ENCODE measurements around the gene MT1B. TPM values are rescaled to one million over a fixed set of nuclear protein-coding genes. Genes with fewer than 3 reads are reported as not detected.
"Not testable (repeated sequence)": the region's sequence is repeated elsewhere in the genome, so short reads cannot be mapped to it uniquely, and the experiment has no call there.

The MT1B gene
- total RNA-seq, 2 experiments from 2014 or later = not detected

GRCh38 chr16:56610017-56610608, 41.6 kb upstream of the MT1B start:
- Mint-ChIP-seq H3K27ac (peak overlapping the region; percentile 96), H3K27me3 (no peaks in the 10 kb centered on the region), H3K36me3 (ENCODE audit: low read depth) (peaks cover 3% of the 10 kb centered on the region), H3K9me3 (no peaks in the 10 kb centered on the region), H3K4me1 (peaks cover 61% of the 10 kb centered on the region), H3K4me3 (peak overlapping the region; percentile 92)
- peak; percentile 62 for DNase-seq
- ChIA-PET CTCF (interaction anchor here (1.1 to 1.6 kb wide), 3 partner anchors 10 to 91 kb away, joined by 3 to 6 read pairs (median 5); no protein-coding TSS in a partner anchor), POLR2A (interaction anchor here (1.0 kb wide), 1 partner anchor 16 kb away, joined by 3 read pairs; the partner anchor contains the start of gene MT1E)

- Mint-ChIP-seq H3K27me3 (no peaks in the 10 kb centered on the region), H3K36me3 (ENCODE audit: low read depth) (peaks cover 3% of the 10 kb centered on the region), H3K27ac (peak overlapping the region; percentile 96), H3K4me1 (peaks cover 64% of the 10 kb centered on the region), H3K4me3 (peak overlapping the region; percentile 92), H3K9me3 (peaks cover 2% of the 10 kb centered on the region)
- CTCF ChIA-PET = interaction anchor here (1.1 to 2.6 kb wide), 4 partner anchors 10 to 91 kb away, joined by 3 to 11 read pairs (median 6); partner anchors contain the start of gene MT1E
- DNase-seq = peak; percentile 65
- POLR2A ChIA-PET = interaction anchor here (1.0 kb wide), 1 partner anchor 15 kb away, joined by 3 read pairs; the partner anchor contains the start of gene MT1E
These were observed 41.0 kb upstream of the MT1B start for GRCh38 chr16:56610609-56611111.

GRCh38 chr16:56611281-56611833, 40.3 kb upstream of the MT1B start:
- no peaks in the 10 kb centered on the region for H3K27me3 Mint-ChIP-seq
- H3K27ac Mint-ChIP-seq = peak overlapping the region; percentile 96
- ChIA-PET CTCF (interaction anchor here (1.1 to 2.6 kb wide), 3 partner anchors 14 to 64 kb away, joined by 3 to 11 read pairs (median 3); partner anchors contain the start of gene MT1E), POLR2A (no interaction called here)
- peaks cover 3% of the 10 kb centered on the region for H3K36me3 Mint-ChIP-seq (ENCODE audit: low read depth)
- H3K9me3 Mint-ChIP-seq = peaks cover 2% of the 10 kb centered on the region
- DNase-seq = no peak
- H3K4me3 Mint-ChIP-seq = no peak overlapping the region
- H3K4me1 Mint-ChIP-seq = peaks cover 64% of the 10 kb centered on the region

DNA sequence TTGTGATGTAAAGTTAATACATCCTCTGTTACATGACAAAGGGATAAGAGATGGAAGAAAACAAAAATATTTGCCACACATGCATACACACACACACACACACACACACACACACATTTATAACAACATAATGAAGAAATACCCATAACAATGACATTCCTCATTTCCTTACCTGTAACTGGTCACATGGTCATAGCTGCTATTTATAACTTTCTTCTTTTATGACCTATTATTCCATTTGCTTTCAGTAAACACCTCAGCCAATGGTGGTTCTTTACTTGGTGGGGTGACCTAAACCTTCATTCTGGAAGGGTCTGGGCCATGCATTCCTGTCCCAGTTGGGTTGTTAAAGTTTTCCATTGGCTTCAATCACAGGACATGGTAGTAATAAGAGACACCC, 38.0 kb upstream of the MT1B start:
- Mint-ChIP-seq H3K27ac (no peak overlapping the region), H3K9me3 (peaks cover 2% of the 10 kb centered on the region), H3K4me1 (peaks cover 65% of the 10 kb centered on the region), H3K27me3 (peaks cover 9% of the 10 kb centered on the region), H3K4me3 (no peak overlapping the region), H3K36me3 (ENCODE audit: low read depth) (peaks cover 3% of the 10 kb centered on the region)
- ChIA-PET CTCF (interaction anchor here (0.8 to 1.1 kb wide), 2 partner anchors 9 to 29 kb away, joined by 3 to 4 read pairs; no protein-coding TSS in a partner anchor), POLR2A (no interaction called here)
- no peak for DNase-seq

DNA sequence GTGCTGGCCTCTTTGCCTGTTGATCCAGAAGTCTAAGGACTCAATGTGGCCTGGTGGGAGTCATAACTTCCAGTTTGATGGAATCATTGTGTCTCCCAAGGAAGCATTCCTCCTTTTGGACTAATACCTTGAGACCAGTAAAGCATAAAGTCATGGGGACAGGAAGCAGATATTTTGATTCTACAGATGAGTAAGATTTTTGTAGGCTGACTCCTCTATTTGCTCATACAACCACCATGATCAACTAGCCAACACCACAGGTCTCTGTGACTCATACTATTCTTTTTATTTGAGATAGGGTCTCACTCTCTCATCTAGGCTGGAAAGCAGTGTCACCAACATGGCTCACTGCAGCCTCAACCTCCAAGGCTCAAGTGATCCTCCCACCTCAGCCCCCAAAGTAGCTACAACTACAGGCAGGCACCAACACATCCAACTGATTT, 37.1 kb upstream of the MT1B start:
- Mint-ChIP-seq H3K9me3 (peaks cover 2% of the 10 kb centered on the region), H3K27me3 (peaks cover 11% of the 10 kb centered on the region), H3K4me3 (no peak overlapping the region), H3K27ac (no peak overlapping the region), H3K36me3 (ENCODE audit: low read depth) (no peaks in the 10 kb centered on the region), H3K4me1 (peaks cover 64% of the 10 kb centered on the region)
- ChIA-PET CTCF (interaction anchor here (0.8 to 1.5 kb wide), 2 partner anchors 9 to 10 kb away, joined by 4 read pairs; no protein-coding TSS in a partner anchor), POLR2A (no interaction called here)
- DNase-seq = no peak

- Mint-ChIP-seq H3K36me3 (ENCODE audit: low read depth) (no peaks in the 10 kb centered on the region), H3K27me3 (peaks cover 15% of the 10 kb centered on the region), H3K9me3 (peaks cover 2% of the 10 kb centered on the region), H3K27ac (no peak overlapping the region), H3K4me3 (no peak overlapping the region), H3K4me1 (peaks cover 60% of the 10 kb centered on the region)
- ChIA-PET POLR2A (no interaction called here), CTCF (interaction anchor here (1.5 kb wide), 1 partner anchor 8 kb away, joined by 4 read pairs; no protein-coding TSS in a partner anchor)
- no peak for DNase-seq
These were observed 36.3 kb upstream of the MT1B start for GRCh38 chr16:56615353-56615752.

DNA sequence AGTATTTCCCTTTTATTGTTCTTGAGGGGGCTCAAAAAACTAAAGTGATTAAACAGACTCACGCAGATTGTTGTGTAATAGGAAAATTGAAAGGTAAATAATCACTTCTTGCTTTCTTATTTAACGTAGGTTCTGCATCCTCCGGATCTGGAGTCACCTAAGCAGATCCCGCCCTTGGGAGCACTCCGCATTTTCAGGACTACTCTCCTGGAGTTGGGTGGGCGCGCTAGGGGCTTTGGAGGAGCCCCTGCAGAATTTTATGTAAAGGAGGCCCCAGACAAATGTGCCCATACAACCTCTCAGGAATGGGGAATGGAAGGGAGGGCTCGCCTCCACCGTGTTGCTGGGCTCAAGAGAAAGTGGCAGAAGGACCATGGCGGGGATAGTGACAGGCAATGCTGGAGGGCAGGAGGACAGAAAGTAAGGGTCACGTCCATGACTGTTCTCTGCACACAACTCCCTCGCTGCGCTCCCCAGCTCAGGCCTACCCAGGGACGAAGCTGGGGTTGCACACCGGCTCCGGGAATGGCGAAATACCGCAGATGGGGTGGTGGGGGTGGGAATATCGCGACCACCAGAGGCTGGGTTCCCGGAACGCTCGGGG, 35.0 kb upstream of the MT1B start:
- H3K4me3 Mint-ChIP-seq = peak overlapping the region; percentile 69
- H3K27me3 Mint-ChIP-seq = peaks cover 17% of the 10 kb centered on the region
- ChIA-PET POLR2A (no interaction called here), CTCF (interaction anchor here (1.2 kb wide), 1 partner anchor 12 kb away, joined by 4 read pairs; no protein-coding TSS in a partner anchor)
- DNase-seq = no peak
- peaks cover 46% of the 10 kb centered on the region for H3K4me1 Mint-ChIP-seq
- H3K9me3 Mint-ChIP-seq = peaks cover 2% of the 10 kb centered on the region
- peak overlapping the region; percentile 39 for H3K27ac Mint-ChIP-seq
- H3K36me3 Mint-ChIP-seq (ENCODE audit: low read depth) = no peaks in the 10 kb centered on the region

DNA sequence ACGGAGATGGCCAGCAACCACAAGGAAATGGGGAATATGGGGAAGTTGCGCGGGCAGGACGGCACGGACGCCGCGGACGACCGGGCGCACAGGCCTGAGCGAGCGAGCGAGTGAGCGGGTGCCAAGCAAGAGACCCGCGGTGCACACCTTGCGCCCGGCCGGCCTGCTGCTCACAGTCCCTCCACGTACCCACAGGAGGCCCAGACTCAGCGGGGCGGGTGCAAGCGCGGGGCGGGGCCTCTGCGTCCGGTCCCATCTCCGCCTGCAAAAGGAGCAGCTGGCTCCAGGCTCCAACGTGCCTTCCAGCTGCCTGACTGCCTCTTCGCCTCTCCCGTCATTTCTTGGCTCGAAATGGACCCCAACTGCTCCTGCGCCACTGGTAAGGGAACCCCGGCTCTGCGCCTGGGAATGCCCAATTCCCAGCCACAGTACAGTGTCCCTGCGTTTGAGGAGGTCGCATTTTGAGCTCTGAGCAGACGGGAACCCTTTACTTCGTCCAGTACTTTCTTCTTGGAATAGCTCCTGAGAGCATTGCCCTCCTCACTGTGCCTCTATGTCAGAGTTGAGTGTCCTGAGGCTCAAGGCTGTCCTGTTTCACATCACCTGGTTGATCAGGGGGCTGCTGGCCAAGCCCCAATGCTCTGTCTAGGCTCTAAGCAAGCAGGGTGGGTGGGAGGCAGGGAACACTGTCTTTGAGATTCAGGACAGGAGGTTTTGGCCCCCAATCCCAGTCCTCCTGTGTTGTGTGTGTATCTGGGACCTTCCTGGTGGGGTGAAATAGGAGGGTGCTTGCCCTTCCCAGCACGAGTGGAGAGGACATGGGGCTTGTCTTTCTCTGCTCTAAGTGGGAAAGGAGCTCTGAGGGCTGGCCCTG, 34.2 kb upstream of the MT1B start:
- Mint-ChIP-seq H3K9me3 (peaks cover 2% of the 10 kb centered on the region), H3K4me1 (peaks cover 43% of the 10 kb centered on the region), H3K36me3 (ENCODE audit: low read depth) (no peaks in the 10 kb centered on the region), H3K4me3 (peak overlapping the region; percentile 69), H3K27me3 (peaks cover 18% of the 10 kb centered on the region), H3K27ac (peak overlapping the region; percentile 14)
- DNase-seq = peak; percentile 73
- ChIA-PET POLR2A (no interaction called here), CTCF (interaction anchor here (1.0 to 2.1 kb wide), 6 partner anchors 9 to 242 kb away, joined by 3 to 9 read pairs (median 4); partner anchors contain the start of gene MT2A)

DNA sequence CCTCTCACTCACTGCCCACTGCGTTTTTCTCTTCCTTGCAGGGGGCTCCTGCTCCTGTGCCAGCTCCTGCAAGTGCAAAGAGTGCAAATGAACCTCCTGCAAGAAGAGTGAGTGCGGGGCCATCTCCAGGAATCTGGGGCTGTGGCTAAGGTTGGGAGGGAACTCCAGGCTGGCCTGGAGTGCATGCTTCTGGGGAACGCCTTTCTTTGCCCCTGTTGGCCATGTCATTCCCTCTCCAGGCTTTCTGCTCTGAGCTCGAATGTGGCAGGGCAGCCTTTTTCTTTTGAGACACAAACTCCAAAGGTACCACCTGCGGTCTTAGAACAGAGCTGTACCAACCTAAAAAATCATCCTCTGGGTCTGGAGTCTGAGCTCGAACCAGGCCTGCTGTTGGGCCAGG, 33.5 kb upstream of the MT1B start:
- DNase-seq = no peak
- peaks cover 42% of the 10 kb centered on the region for H3K4me1 Mint-ChIP-seq
- H3K4me3 Mint-ChIP-seq = no peak overlapping the region
- CTCF ChIA-PET = interaction anchor here (1.0 to 2.1 kb wide), 5 partner anchors 10 to 241 kb away, joined by 3 to 9 read pairs (median 4); partner anchors contain the start of gene MT2A
- peak overlapping the region; percentile 14 for H3K27ac Mint-ChIP-seq
- POLR2A ChIA-PET = no interaction called here
- no peaks in the 10 kb centered on the region for H3K36me3 Mint-ChIP-seq (ENCODE audit: low read depth)
- H3K27me3 Mint-ChIP-seq = peaks cover 18% of the 10 kb centered on the region
- peaks cover 2% of the 10 kb centered on the region for H3K9me3 Mint-ChIP-seq

- Mint-ChIP-seq H3K4me3 (no peak overlapping the region), H3K36me3 (ENCODE audit: low read depth) (no peaks in the 10 kb centered on the region), H3K27me3 (peaks cover 23% of the 10 kb centered on the region), H3K27ac (no peak overlapping the region), H3K4me1 (peaks cover 30% of the 10 kb centered on the region), H3K9me3 (no peaks in the 10 kb centered on the region)
- ChIA-PET CTCF (interaction anchor here (0.5 to 1.1 kb wide), 3 partner anchors 16 to 903 kb away, joined by 3 read pairs; no protein-coding TSS in a partner anchor), POLR2A (no interaction called here)
- DNase-seq = no peak
These were observed 31.3 kb upstream of the MT1B start for GRCh38 chr16:56620339-56620897.

DNA sequence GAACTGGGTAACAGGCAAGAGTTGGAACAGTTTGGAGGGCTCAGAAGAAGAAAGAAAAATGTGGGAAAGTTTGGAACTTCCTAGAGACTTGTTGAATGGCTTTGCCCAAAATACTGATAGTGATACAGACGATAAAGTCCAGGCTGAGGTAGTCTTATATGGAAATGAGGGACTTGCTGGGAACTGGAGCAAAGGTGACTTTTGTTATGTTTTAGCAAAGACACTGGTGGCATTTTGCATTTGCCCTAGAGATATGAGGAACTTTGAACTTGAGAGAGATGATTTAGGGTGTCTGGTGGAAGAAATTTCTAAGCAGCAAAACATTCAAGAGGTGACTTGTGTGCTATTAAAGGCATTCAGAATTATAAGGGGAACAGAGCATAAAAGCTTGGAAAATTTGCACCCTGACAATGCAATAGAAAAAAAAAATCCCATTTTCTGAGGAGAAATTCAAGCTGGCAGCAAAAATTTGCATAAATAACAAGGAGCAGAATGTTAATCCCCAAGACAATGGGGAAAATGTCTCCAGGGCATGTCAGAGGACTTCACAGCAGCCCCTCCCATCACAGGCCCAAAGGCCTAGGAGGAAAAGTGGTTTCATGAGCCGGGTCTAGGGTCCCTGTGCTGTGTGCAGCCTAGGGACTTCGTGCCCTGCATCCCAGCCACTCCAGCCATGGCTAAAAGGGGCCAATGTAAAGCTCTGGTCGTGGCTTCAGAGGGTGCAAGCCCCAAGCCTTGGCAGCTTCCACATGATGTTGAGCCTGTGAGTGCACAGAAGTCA, 29.8 kb upstream of the MT1B start:
- POLR2A ChIA-PET; H3K36me3 Mint-ChIP-seq (ENCODE audit: low read depth); DNase-seq; H3K9me3 Mint-ChIP-seq; H3K4me3 Mint-ChIP-seq; CTCF ChIA-PET; H3K27ac Mint-ChIP-seq: not testable (repeated sequence)
- Mint-ChIP-seq H3K4me1 (peaks cover 39% of the 10 kb centered on the region), H3K27me3 (peaks cover 24% of the 10 kb centered on the region)
